Measurements from ENCODE around the gene SYTL3. TPM values are rescaled to one million over a fixed set of nuclear protein-coding genes. Genes with fewer than 3 reads are reported as not detected.
"Not testable (repeated sequence)": the region's sequence is repeated elsewhere in the genome, so short reads cannot be mapped to it uniquely, and the experiment has no call there.

The SYTL3 gene
- total RNA-seq, 1 donor from 2014 or later: 6.0 TPM

DNA sequence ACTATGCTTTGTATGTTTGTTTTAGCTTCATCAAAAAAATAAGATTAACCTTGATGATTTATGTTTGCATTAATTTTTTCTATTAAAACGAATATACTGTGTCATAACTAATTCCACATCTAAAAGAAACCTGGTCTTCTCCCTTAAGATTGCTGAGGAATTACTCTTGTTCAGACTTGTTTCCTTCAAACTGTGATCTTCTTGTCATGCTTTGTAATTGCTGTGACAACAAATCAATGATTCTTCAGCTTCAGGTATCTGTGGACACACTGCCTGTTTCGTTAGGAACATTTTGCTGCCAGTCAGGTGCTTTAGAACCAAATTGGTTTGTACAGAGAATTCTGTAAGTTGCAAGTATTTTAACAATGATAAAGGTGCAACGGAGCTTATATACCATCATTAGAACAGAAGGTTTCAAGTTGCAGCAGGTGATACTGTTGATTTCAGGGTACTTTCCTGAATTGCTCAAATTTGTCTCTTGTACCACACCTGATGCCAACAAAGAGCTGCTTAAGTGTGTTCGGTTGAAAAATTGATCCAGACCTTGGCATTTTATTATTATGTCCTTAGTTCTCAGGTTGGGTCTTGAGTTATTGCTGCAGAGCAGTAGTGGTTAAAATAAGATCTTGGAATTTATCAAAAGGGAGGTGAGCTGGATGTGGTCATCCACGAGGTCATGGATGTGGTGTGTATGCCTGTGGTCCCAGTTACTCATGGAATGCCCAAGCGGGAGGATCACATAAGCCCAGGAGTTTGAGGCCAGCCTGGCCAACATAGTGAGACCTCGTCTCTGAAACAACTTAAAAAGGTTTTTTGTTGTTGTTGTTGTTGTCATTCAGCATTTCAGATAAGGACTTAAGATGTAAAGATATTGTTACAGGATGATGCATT lies 19.5 kb downstream of the SYTL3 start:
- Mint-ChIP-seq H3K27me3 (no peaks in the 10 kb centered on the region), H3K4me3 (no peak overlapping the region), H3K27ac (no peak overlapping the region), H3K4me1 (peaks cover 14% of the 10 kb centered on the region), H3K9me3 (no peaks in the 10 kb centered on the region), H3K36me3 (ENCODE audit: low read depth) (no peaks in the 10 kb centered on the region)
- TF ChIP-seq, protein P1, sequence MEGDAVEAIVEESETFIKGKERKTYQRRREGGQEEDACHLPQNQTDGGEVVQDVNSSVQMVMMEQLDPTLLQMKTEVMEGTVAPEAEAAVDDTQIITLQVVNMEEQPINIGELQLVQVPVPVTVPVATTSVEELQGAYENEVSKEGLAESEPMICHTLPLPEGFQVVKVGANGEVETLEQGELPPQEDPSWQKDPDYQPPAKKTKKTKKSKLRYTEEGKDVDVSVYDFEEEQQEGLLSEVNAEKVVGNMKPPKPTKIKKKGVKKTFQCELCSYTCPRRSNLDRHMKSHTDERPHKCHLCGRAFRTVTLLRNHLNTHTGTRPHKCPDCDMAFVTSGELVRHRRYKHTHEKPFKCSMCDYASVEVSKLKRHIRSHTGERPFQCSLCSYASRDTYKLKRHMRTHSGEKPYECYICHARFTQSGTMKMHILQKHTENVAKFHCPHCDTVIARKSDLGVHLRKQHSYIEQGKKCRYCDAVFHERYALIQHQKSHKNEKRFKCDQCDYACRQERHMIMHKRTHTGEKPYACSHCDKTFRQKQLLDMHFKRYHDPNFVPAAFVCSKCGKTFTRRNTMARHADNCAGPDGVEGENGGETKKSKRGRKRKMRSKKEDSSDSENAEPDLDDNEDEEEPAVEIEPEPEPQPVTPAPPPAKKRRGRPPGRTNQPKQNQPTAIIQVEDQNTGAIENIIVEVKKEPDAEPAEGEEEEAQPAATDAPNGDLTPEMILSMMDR (IDR thresholded peaks at IDR 0.05): no peak
- CTCF ChIA-PET: no interaction called here
- ATAC-seq (ENCODE audit: low read depth) (no peak), DNase-seq (no peak)
- POLR2A ChIA-PET: no interaction called here
- intact Hi-C loops (cut with micrococcal nuclease): no loop called here

DNA sequence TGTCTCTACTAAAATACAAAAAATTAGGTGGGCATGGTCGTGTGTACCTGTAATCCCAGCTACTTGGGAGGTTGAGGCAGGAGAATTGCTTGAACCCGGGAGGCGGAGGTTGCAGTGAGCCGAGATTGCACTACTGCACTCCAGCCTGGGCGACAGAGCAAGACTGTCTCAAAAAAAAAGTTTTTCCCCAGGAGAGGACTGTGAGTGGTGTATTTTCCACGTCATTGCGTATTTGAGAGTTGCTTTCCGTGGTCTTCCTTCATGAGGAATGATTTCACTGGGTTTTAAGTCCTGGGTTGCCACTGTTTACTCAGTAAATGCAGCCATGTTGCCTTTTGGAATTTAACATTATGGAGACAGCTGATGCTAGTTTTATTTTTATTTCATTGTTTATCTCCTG lies 22.3 kb downstream of the SYTL3 start:
- H3K36me3 Mint-ChIP-seq (ENCODE audit: low read depth); ATAC-seq (ENCODE audit: low read depth); H3K4me3 Mint-ChIP-seq; intact Hi-C loops (cut with micrococcal nuclease); DNase-seq; CTCF ChIA-PET; H3K4me1 Mint-ChIP-seq; H3K27ac Mint-ChIP-seq; H3K27me3 Mint-ChIP-seq; H3K9me3 Mint-ChIP-seq: not testable (repeated sequence)
- POLR2A ChIA-PET: interaction anchor here (0.6 kb wide), 1 partner anchor 1106 kb away, joined by 7 read pairs; no protein-coding TSS in a partner anchor

GRCh38 chr6:158672726-158673125 lies 22.9 kb downstream of the SYTL3 start:
- Mint-ChIP-seq H3K27ac (no peak overlapping the region), H3K4me3 (no peak overlapping the region), H3K36me3 (ENCODE audit: low read depth) (no peaks in the 10 kb centered on the region), H3K4me1 (peaks cover 2% of the 10 kb centered on the region), H3K27me3 (no peaks in the 10 kb centered on the region), H3K9me3 (no peaks in the 10 kb centered on the region)
- ChIA-PET CTCF (no interaction called here), POLR2A (interaction anchor here (0.7 kb wide), 1 partner anchor 1485 kb away, joined by 5 read pairs; no protein-coding TSS in a partner anchor)
- TF ChIP-seq, protein P1 (IDR thresholded peaks at IDR 0.05): no peak
- no peak for DNase-seq
- ATAC-seq (ENCODE audit: low read depth): no peak
- intact Hi-C loops (cut with micrococcal nuclease): no loop called here

- Mint-ChIP-seq H3K4me3 (no peak overlapping the region), H3K9me3 (no peaks in the 10 kb centered on the region), H3K27me3 (no peaks in the 10 kb centered on the region), H3K36me3 (ENCODE audit: low read depth) (no peaks in the 10 kb centered on the region), H3K27ac (no peak overlapping the region), H3K4me1 (no peaks in the 10 kb centered on the region)
- ATAC-seq (ENCODE audit: low read depth) (no peak), DNase-seq (no peak)
- intact Hi-C loops (cut with micrococcal nuclease): no loop called here
- ChIA-PET POLR2A (no interaction called here), CTCF (no interaction called here)
- TF ChIP-seq, protein P1 (IDR thresholded peaks at IDR 0.05): no peak
Observed at GRCh38 chr6:158674342-158675131, 24.7 kb downstream of the SYTL3 start.

DNA sequence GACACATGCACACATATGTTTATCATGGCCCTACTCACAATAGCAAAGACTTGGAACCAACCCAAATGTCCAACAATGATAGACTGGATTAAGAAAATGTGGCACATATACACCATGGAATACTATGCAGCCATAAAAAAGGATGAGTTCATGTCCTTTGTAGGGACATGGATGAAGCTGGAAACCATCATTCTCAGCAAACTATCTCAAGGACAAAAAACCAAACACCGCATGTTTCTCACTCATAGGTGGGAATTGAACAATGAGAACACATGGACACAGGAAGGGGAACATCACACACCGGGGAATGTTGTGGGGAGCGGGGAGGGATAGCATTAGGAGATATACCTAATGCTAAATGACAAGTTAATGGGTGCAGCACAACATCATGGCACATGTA lies 27.2 kb downstream of the SYTL3 start:
- POLR2A ChIA-PET: interaction anchor here (0.7 kb wide), 1 partner anchor 31 kb away, joined by 6 read pairs; no protein-coding TSS in a partner anchor
- ATAC-seq (ENCODE audit: low read depth); DNase-seq; H3K4me1 Mint-ChIP-seq; H3K4me3 Mint-ChIP-seq; H3K27ac Mint-ChIP-seq; CTCF ChIA-PET; H3K36me3 Mint-ChIP-seq (ENCODE audit: low read depth); H3K27me3 Mint-ChIP-seq; H3K9me3 Mint-ChIP-seq; intact Hi-C loops (cut with micrococcal nuclease): not testable (repeated sequence)

All from activated B cell treated with CpG ODN at 0.5 μM for 24 hours (primary cell).